Transverse colon (tissue), 4 donors: ENCODE measurements around the gene SLC13A3.

ENCODE experiments used
- CTCF ChIP-seq, 5 experiments: fragments of 200-600 bp in 3 of 5; fragments of 450-650 bp in 2 of 5; sonication (generic) in 3 of 5; IDR thresholded peaks; 1 replicate in 2 of 5; 2 replicates in 3 of 5; pipeline ENCODE4 v1.5.1; 2016 to 2017; ENCODE audit warnings: antibody characterized with exemption in 5 of 5, inconsistent platforms in 3 of 5, mild to moderate bottlenecking in 2 of 5, moderate library complexity in 1 of 5
- EP300 ChIP-seq: sonication (generic); formaldehyde crosslinking; IDR thresholded peaks from one replicate; pipeline ENCODE4 v1.6.1; 2017; ENCODE audit warnings: antibody characterized with exemption, low read depth
- POLR2AphosphoS5 ChIP-seq, 3 donors: sonication (generic); formaldehyde crosslinking; IDR thresholded peaks; one replicate each; pipeline ENCODE4 v1.6.1; 2016; ENCODE audit warnings: antibody characterized with exemption in 3 of 3

DNA sequence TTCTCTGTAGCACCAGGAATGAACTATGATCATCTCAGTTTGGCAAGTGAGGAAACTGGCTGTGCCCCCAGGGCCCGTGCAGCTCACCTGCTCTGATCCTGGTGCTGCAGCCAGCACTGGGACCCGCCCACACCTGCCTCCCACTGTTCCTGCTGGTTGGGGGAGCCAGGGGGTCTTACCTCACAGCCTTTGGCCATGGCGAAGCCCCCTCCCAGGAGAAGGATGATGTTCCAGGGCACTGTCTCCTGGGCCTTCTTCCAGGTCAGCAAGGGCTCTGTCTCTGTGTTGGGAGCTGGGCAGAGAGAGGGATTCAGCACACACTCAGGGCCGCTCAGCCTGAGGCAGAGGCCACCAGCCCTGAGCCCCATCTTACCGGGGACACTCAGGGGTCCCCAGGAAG is 75.9 kb downstream of the SLC13A3 start:
- TF ChIP-seq CTCF (IDR thresholded peaks at IDR 0.05) = no peak
- no peak for TF ChIP-seq POLR2AphosphoS5 (IDR thresholded peaks at IDR 0.05)
- TF ChIP-seq EP300 = no peak
